ENCODE data around the gene SDK2.

DNA sequence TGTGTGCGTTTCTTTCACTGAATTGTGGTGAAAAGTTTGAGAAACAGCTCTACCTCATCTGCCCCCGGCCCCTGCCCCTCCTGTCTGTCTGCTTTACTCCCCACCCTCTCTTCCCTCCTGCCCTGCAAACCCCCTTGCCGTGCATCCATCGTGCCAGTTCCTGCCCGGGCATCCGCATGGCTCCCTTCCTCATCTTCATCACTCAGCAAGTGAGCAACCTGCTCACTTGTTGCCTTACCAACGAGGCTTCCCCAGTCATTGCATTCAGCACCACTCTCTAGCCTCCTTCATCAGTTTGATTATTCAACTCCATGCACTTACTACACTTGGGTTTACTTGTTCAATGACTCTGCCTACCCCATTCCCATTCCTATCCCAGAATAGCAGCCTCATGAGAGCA is 34.8 kb upstream of the SDK2 start:
- TF ChIP-seq SP1 (IDR thresholded peaks at IDR 0.05), result no peak
- no peak for TF ChIP-seq BHLHE40 (IDR thresholded peaks at IDR 0.05; ENCODE audit: borderline replicate concordance)
- no peak for TF ChIP-seq ZNF384 (IDR thresholded peaks at IDR 0.05)
- no peak for TF ChIP-seq ARNT (IDR thresholded peaks at IDR 0.05)
- TF ChIP-seq FOXM1 (IDR thresholded peaks at IDR 0.05; ENCODE audit: borderline replicate concordance), result no peak
- no peak for TF ChIP-seq FOXA1 (IDR thresholded peaks at IDR 0.05)
- TF ChIP-seq TARDBP (IDR thresholded peaks at IDR 0.05), result no peak
